Measurements from ENCODE around the gene TMEM178A. TPM values are rescaled to one million over a fixed set of nuclear protein-coding genes. Genes with fewer than 3 reads are reported as not detected.

TMEM178A gene
- polyA plus RNA-seq, 1 donor from 2014 or later: 31.8 TPM

GRCh38 chr2:39739386-39739785, 73.7 kb downstream of the TMEM178A start:
- Histone ChIP-seq H3K27ac (ENCODE audit: low read length) (no peak overlapping the region), H3K36me3 (ENCODE audit: insufficient read depth, low read length) (peaks cover 4% of the 10 kb centered on the region), H3K79me2 (replicated peaks; ENCODE audit: insufficient read depth, low read length) (no peaks in the 10 kb centered on the region), H4K20me1 (ENCODE audit: insufficient read depth) (no peaks in the 10 kb centered on the region), H2AFZ (ENCODE audit: low read depth, low read length) (no peak overlapping the region), H3F3A (ENCODE audit: insufficient read depth, low read length, poor library complexity, severe bottlenecking) (no peaks in the 10 kb centered on the region), H3K9me2 (ENCODE audit: insufficient read depth, low read length) (no peaks in the 10 kb centered on the region), H3K9ac (ENCODE audit: low read length) (no peak overlapping the region), H3K9me3 (ENCODE audit: low read length) (no peaks in the 10 kb centered on the region), H3K4me2 (ENCODE audit: low read length) (no peak overlapping the region), H3K27me3 (ENCODE audit: insufficient read depth, low read depth, low read length) (no peaks in the 10 kb centered on the region), H3K4me3 (ENCODE audit: low read length) (no peak overlapping the region)
- TF ChIP-seq RAD21 (conservative IDR thresholded peaks at IDR 0.05) (no peak), CTCF (IDR thresholded peaks at IDR 0.05; ENCODE audit: poor library complexity, severe bottlenecking) (no peak), MXI1 (conservative IDR thresholded peaks at IDR 0.05; ENCODE audit: poor library complexity, severe bottlenecking) (no peak), EZH2 (IDR thresholded peaks at IDR 0.05; ENCODE audit: borderline replicate concordance, insufficient read depth, low read length, poor library complexity, severe bottlenecking) (no peak), TAF1 (IDR thresholded peaks at IDR 0.05; ENCODE audit: low read depth) (no peak), POLR2AphosphoS5 (IDR thresholded peaks at IDR 0.05) (no peak), EP300 (conservative IDR thresholded peaks at IDR 0.05; ENCODE audit: poor library complexity, severe bottlenecking) (no peak), REST (IDR thresholded peaks at IDR 0.05; ENCODE audit: borderline replicate concordance) (no peak), SMC3 (conservative IDR thresholded peaks at IDR 0.05; ENCODE audit: poor library complexity) (no peak)

GRCh38 chr2:39741871-39742270, 76.2 kb downstream of the TMEM178A start:
- Histone ChIP-seq H3K27me3 (ENCODE audit: insufficient read depth, low read depth, low read length) (no peaks in the 10 kb centered on the region), H3K4me3 (ENCODE audit: low read length) (no peak overlapping the region), H3F3A (ENCODE audit: insufficient read depth, low read length, poor library complexity, severe bottlenecking) (no peaks in the 10 kb centered on the region), H3K79me2 (replicated peaks; ENCODE audit: insufficient read depth, low read length) (no peaks in the 10 kb centered on the region), H2AFZ (ENCODE audit: low read depth, low read length) (no peak overlapping the region), H4K20me1 (ENCODE audit: insufficient read depth) (no peaks in the 10 kb centered on the region), H3K9me3 (ENCODE audit: low read length) (no peaks in the 10 kb centered on the region), H3K36me3 (ENCODE audit: insufficient read depth, low read length) (no peaks in the 10 kb centered on the region), H3K9me2 (ENCODE audit: insufficient read depth, low read length) (no peaks in the 10 kb centered on the region), H3K4me2 (ENCODE audit: low read length) (no peak overlapping the region), H3K9ac (ENCODE audit: low read length) (no peak overlapping the region), H3K27ac (ENCODE audit: low read length) (no peak overlapping the region)
- TF ChIP-seq EZH2 (IDR thresholded peaks at IDR 0.05; ENCODE audit: borderline replicate concordance, insufficient read depth, low read length, poor library complexity, severe bottlenecking) (no peak), MXI1 (conservative IDR thresholded peaks at IDR 0.05; ENCODE audit: poor library complexity, severe bottlenecking) (no peak), TAF1 (IDR thresholded peaks at IDR 0.05; ENCODE audit: low read depth) (no peak), REST (IDR thresholded peaks at IDR 0.05; ENCODE audit: borderline replicate concordance) (no peak), CTCF (IDR thresholded peaks at IDR 0.05; ENCODE audit: poor library complexity, severe bottlenecking) (no peak), RAD21 (conservative IDR thresholded peaks at IDR 0.05) (no peak), SMC3 (conservative IDR thresholded peaks at IDR 0.05; ENCODE audit: poor library complexity) (no peak), POLR2AphosphoS5 (IDR thresholded peaks at IDR 0.05) (no peak), EP300 (conservative IDR thresholded peaks at IDR 0.05; ENCODE audit: poor library complexity, severe bottlenecking) (no peak)
